ENCODE measurements around the gene SKI. TPM values are rescaled to one million over a fixed set of nuclear protein-coding genes. Genes with fewer than 3 reads are reported as not detected.

The SKI gene
- total RNA-seq, 1 donor from 2014 or later = 66.2 TPM

DNA sequence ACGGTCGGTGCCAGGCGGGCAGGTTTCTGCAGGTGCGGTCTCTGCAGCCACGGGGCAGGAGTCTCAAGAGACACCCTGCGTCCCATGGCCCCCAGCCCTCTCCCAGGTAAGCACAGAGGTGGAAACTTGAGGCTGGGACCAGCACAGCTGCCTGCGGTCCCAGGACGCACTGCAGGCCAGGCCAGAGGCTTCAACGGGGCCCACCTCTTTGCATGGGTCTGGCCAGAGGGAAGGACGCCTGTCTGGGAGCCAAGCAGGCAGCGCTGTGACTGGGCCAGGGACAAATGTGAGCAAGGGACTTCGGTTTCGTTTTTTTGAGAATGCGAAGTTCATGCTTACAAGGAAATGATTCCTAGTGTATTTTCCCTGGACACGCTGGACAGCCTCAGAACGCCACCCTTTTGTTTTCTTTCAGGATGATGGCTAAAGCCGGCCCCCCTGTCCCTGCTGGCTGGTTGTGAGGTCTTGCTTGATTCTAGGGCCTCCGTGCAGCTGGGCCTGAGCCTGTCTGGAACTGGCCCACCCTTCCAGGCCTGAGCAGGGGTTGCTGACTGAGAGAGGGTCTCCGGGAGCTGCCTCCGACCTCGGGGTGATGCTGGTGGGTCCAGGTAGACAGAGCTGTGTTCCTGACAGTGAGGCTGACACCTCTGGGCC is 124.9 kb downstream of the SKI start:
- Mint-ChIP-seq H3K4me3 (ENCODE audit: unreplicated experiment) (no peak overlapping the region), H3K36me3 (ENCODE audit: low read depth, unreplicated experiment) (no peaks in the 10 kb centered on the region), H3K27ac (ENCODE audit: unreplicated experiment) (no peak overlapping the region), H3K9me3 (ENCODE audit: unreplicated experiment) (no peaks in the 10 kb centered on the region), H3K4me1 (ENCODE audit: low read depth, unreplicated experiment) (no peaks in the 10 kb centered on the region), H3K27me3 (ENCODE audit: low read depth, unreplicated experiment) (peaks cover 24% of the 10 kb centered on the region)
- FAIRE-seq (no peak), DNase-seq (ENCODE audit: low read depth) (no peak)
- Histone ChIP-seq H3K36me3 (ENCODE audit: insufficient read depth, low read length) (no peaks in the 10 kb centered on the region), H3K4me1 (ENCODE audit: insufficient read depth, low read length) (no peaks in the 10 kb centered on the region), H3K9ac (ENCODE audit: low read length) (no peak overlapping the region), H3K27me3 (ENCODE audit: insufficient read depth, low read length) (no peaks in the 10 kb centered on the region), H3K27ac (ENCODE audit: low read depth, low read length) (no peak overlapping the region), H3K79me2 (ENCODE audit: insufficient read depth, low read length) (no peaks in the 10 kb centered on the region), H4K20me1 (ENCODE audit: insufficient read depth, low read length) (no peaks in the 10 kb centered on the region), H3K4me3 (ENCODE audit: insufficient read depth, low read depth, low read length) (no peak overlapping the region), H2AFZ (ENCODE audit: low read depth, low read length) (no peak overlapping the region), H3K4me2 (ENCODE audit: low read length) (no peak overlapping the region), H3K9me3 (ENCODE audit: insufficient read depth, low read depth, low read length) (no peaks in the 10 kb centered on the region)
- no peak for TF ChIP-seq EZH2 (IDR thresholded peaks at IDR 0.05; ENCODE audit: insufficient read depth, low read length)
- TF ChIP-seq CTCF (IDR thresholded peaks at IDR 0.05; ENCODE audit: insufficient read depth, low read depth, low read length) = no peak

GRCh38 chr1:2353551-2354438 is 125.7 kb downstream of the SKI start:
- no peak for FAIRE-seq
- Mint-ChIP-seq H3K4me3 (ENCODE audit: unreplicated experiment) (no peak overlapping the region), H3K27ac (ENCODE audit: unreplicated experiment) (no peak overlapping the region), H3K36me3 (ENCODE audit: low read depth, unreplicated experiment) (peaks cover 2% of the 10 kb centered on the region), H3K9me3 (ENCODE audit: unreplicated experiment) (no peaks in the 10 kb centered on the region), H3K4me1 (ENCODE audit: low read depth, unreplicated experiment) (no peaks in the 10 kb centered on the region), H3K27me3 (ENCODE audit: low read depth, unreplicated experiment) (peaks cover 19% of the 10 kb centered on the region)
- H3K4me1 ChIP-seq (ENCODE audit: insufficient read depth, low read length) = no peaks in the 10 kb centered on the region
- no peak overlapping the region for H3K27ac ChIP-seq (ENCODE audit: low read depth, low read length)
- H2AFZ ChIP-seq (ENCODE audit: low read depth, low read length) = no peak overlapping the region
- H3K79me2 ChIP-seq (ENCODE audit: insufficient read depth, low read length) = no peaks in the 10 kb centered on the region
- H3K9me3 ChIP-seq (ENCODE audit: insufficient read depth, low read depth, low read length) = no peaks in the 10 kb centered on the region
- H3K4me3 ChIP-seq (ENCODE audit: insufficient read depth, low read depth, low read length) = no peak overlapping the region
- H3K27me3 ChIP-seq (ENCODE audit: insufficient read depth, low read length) = no peaks in the 10 kb centered on the region
- TF ChIP-seq CTCF (IDR thresholded peaks at IDR 0.05; ENCODE audit: insufficient read depth, low read depth, low read length) = no peak
- no peak overlapping the region for H3K9ac ChIP-seq (ENCODE audit: low read length)
- no peaks in the 10 kb centered on the region for H3K36me3 ChIP-seq (ENCODE audit: insufficient read depth, low read length)
- no peak overlapping the region for H3K4me2 ChIP-seq (ENCODE audit: low read length)
- H4K20me1 ChIP-seq (ENCODE audit: insufficient read depth, low read length) = no peaks in the 10 kb centered on the region
- DNase-seq (ENCODE audit: low read depth) = no peak

All from astrocyte (in vitro differentiated cells and primary cell).